ENCODE measurements around the gene PCNX3.
A peak's percentile ranks its signal among the peaks of the same experiment; 100 is the strongest.

DNA sequence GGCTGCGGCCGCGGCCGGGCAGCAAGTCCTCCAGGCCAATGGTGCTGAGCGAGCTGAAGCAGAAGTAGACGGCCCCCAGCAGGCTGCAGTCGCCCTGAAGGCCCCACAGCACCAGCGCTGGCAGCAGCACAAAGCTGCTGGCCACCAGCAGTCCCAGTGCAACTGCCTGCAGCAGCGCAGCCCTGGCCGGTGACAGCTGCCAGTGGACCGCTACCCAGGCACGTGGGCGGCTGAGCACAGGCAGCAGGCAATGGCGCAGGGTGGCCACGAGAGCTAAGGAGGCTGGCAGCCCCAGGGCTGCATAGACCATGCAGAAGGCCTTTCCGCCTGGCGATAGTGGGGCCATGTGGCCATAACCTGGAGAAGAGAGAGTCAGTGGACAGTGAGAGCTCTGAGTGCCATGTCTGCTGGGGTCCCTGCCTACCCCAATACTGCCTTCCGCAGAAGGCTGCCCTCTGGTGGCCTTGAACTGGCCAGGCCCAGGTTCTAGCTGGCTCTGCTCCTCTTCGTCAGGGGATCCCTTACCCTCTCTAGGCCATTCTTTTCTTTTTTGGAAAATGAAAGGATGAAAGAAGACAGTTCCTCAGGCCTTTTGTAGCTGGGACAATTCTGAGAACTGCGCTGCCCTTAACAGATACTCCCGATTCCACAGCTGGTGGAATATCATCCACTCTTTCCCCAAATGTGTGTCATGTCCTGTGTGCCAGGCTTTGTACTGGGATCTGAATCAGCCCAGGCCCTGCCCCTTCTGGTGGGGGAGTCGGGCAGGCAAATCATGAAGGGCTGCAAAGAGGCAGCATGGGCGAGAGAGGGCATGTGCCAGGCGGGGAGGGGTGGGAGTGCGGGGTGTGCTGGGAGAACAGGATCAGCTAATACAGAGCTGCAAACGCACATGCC is 21.8 kb upstream of the PCNX3 start:
- TF ChIP-seq, protein P1, sequence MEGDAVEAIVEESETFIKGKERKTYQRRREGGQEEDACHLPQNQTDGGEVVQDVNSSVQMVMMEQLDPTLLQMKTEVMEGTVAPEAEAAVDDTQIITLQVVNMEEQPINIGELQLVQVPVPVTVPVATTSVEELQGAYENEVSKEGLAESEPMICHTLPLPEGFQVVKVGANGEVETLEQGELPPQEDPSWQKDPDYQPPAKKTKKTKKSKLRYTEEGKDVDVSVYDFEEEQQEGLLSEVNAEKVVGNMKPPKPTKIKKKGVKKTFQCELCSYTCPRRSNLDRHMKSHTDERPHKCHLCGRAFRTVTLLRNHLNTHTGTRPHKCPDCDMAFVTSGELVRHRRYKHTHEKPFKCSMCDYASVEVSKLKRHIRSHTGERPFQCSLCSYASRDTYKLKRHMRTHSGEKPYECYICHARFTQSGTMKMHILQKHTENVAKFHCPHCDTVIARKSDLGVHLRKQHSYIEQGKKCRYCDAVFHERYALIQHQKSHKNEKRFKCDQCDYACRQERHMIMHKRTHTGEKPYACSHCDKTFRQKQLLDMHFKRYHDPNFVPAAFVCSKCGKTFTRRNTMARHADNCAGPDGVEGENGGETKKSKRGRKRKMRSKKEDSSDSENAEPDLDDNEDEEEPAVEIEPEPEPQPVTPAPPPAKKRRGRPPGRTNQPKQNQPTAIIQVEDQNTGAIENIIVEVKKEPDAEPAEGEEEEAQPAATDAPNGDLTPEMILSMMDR (conservative IDR thresholded peaks at IDR 0.05; ENCODE audit: low read depth, low read length) = peak; percentile 57
- peak; percentile 58 for TF ChIP-seq RAD21 (IDR thresholded peaks at IDR 0.05; ENCODE audit: low read length)
- no peak for TF ChIP-seq RCOR1 (IDR thresholded peaks at IDR 0.05; ENCODE audit: insufficient replicate concordance, low read length)
- TF ChIP-seq RFX5 (IDR thresholded peaks at IDR 0.05; ENCODE audit: low read depth, low read length) = no peak
- TF ChIP-seq CEBPB (IDR thresholded peaks at IDR 0.05; ENCODE audit: low read depth, low read length) = no peak
- TF ChIP-seq POLR2A (IDR thresholded peaks at IDR 0.05; ENCODE audit: low read depth, low read length) = no peak
